Left colon (tissue), 2 donors: ENCODE results near the gene RARG. TPM values are rescaled to one million over a fixed set of nuclear protein-coding genes. Genes with fewer than 3 reads are reported as not detected.
A peak's percentile ranks its signal among the peaks of the same experiment; 100 is the strongest.

Experiments
- ATAC-seq: fragments of 200-7000 bp; cut with Tn5 transposase; one replicate; pipeline ENCODE4 v1.9.1; 2020; ENCODE audit warnings: mild to moderate bottlenecking, moderate library complexity
- DNase-seq, 2 donors: peaks; one replicate each; pipeline ENCODE4 v3.0.0-alpha.2; 2020
- intact Hi-C, 2 donors: fragments of 100-400 bp; cut with DNase I in 1 of 2; cut with micrococcal nuclease in 1 of 2; formaldehyde crosslinking; loops; one replicate each; pipeline versions ENCODE4 v1.11.2 to v1.14.0; 2022; cut with DNase I, micrococcal nuclease
- long read RNA-seq: library from polyadenylated mRNA; unstranded; transcript quantifications from one replicate; pipeline ENCODE4 v2.0.0, GENCODE V29; 2021
- total RNA-seq, 2 donors: library from RNA; stranded (reverse); fragmentation: NEBNext Ultra II Directional; extraction: Animal tissue kit (Norgen Biotek cat#: 25700); gene quantifications; one replicate each; pipeline ENCODE4 v1.2.1, GENCODE V29; 2021
- donor health status: DM: no; HTN: no; CAD: no.
- donor health status: DM: yes; HTN: yes; CAD: no.

The RARG gene
- 10 to 100 TPM; 10.2 to 12.3 TPM for total RNA-seq
- long read RNA-seq, transcript RARG-203 (10 exons, 2,959 nt) = major isoform, 5 of 9 reads
- long read RNA-seq, partial matches to known transcripts = 1 of 9 reads
- long read RNA-seq, other reads (novel, unspliced or antisense) = 1 of 9 reads

- DNase-seq = peak; percentile 66 to 69
- peak; percentile 53 for ATAC-seq
- intact Hi-C loops = no loop called here
Observed at GRCh38 chr12:53231921-53232645, at the start of gene RARG. RARG (minus strand) TSS chr12:53232209; CDS start chr12:53227545, 4,664 bp downstream.

GRCh38 chr12:53279888-53280498 lies 48.0 kb upstream of the RARG start:
- DNase-seq (no peak), ATAC-seq (peak; percentile 36)
- intact Hi-C loops = loop anchor here in 1 of 2 donors (10.0 kb wide), 1 partner anchor 65 kb away; no protein-coding TSS in a partner anchor

GRCh38 chr12:53279283-53279869 lies 47.4 kb upstream of the RARG start:
- ATAC-seq (peak; percentile 89), DNase-seq (no peak)
- intact Hi-C loops = loop anchor here in 1 of 2 donors (10.0 kb wide), 1 partner anchor 65 kb away; no protein-coding TSS in a partner anchor

DNA sequence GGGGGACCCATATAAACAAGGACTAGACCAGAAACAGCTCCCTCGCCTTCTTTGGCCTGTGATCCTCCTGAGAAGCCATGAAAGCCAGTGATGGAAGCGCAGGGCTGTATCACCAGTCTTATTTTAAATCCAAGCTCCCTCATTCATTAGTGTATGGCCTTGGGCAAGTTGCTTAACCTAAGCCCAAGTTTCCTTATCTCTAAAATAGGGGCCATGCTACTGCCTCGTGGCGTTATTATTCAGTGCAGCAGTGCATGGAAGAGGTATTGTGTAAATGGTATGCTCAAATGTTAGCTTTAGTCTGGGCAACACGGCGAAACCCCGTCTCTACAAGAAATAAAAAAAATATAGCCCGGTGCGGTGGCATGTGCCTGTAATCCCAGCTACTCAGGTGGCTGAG lies 46.0 kb upstream of the RARG start:
- DNase-seq (no peak), ATAC-seq (no peak)
- intact Hi-C loops = loop anchor here in 1 of 2 donors (10.0 kb wide), 1 partner anchor 63 kb away; no protein-coding TSS in a partner anchor

DNA sequence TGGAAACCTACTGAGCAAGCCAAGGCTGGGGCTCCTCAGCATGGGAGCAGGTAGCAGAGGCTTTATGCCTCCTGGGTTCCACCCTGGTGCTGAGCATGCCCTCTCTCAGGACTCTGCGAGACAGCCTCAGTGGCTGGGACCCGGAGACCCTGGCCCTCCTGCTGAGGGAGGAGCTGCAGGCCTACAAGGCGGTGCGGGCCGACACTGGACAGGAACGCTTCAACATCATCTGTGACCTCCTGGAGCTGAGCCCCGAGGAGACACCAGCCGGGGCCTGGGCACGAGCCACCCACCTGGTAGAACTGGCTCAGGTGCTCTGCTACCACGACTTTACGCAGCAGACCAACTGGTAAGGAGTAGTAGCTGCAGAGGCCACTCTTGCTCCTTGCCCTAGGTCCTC lies 44.5 kb upstream of the RARG start:
- no peak for ATAC-seq
- intact Hi-C loops = loop anchor here in 1 of 2 donors (10.0 kb wide), 1 partner anchor 62 kb away; no protein-coding TSS in a partner anchor
- DNase-seq = no peak

GRCh38 chr12:53274445-53274844 lies 42.4 kb upstream of the RARG start:
- DNase-seq (no peak), ATAC-seq (no peak)
- intact Hi-C loops = loop anchor here in 1 of 2 donors (10.0 kb wide), 1 partner anchor 60 kb away; no protein-coding TSS in a partner anchor

DNA sequence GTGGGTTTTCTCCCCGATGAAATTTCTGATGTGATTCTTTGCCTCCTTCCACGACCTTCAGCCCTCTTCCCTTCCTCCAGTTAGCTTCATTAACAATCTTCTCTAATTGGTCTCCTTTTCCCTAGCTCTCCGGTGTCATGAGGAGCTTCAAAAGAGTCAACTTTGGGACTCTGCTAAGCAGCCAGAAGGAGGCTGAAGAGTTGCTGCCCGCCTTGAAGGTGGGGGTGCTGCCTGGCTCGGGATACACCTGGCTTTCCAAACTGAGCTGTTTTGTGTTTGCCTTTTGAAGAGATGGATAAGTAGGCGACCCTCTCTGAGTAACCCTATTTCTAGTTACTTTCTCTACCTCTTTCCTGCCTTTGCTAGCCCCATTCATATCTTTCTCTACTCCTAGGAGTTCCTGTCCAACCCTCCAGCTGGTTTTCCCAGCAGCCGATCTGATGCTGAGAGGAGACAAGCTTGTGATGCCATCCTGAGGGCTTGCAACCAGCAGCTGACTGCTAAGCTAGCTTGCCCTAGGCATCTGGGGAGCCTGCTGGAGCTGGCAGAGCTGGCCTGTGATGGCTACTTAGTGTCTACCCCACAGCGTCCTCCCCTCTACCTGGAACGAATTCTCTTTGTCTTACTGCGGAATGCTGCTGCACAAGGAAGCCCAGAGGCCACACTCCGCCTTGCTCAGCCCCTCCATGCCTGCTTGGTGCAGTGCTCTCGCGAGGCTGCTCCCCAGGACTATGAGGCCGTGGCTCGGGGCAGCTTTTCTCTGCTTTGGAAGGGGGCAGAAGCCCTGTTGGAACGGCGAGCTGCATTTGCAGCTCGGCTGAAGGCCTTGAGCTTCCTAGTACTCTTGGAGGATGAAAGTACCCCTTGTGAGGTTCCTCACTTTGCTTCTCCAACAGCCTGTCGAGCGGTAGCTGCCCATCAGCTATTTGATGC lies 36.9 kb upstream of the RARG start:
- peak; percentile 2 for ATAC-seq
- intact Hi-C loops = no loop called here
- no peak for DNase-seq

- DNase-seq = peak; percentile 55 to 76
- ATAC-seq = peak; percentile 93
Observed at GRCh38 chr12:53267999-53268629, 36.1 kb upstream of the RARG start, which contains the start of gene ESPL1. ESPL1 (plus strand) TSS chr12:53268299; CDS start chr12:53268767, 468 bp downstream.

GRCh38 chr12:53267306-53267998 lies 35.4 kb upstream of the RARG start:
- ATAC-seq (peak; percentile 45), DNase-seq (peak in 1 of 2 donors; percentile 23)
- intact Hi-C loops = no loop called here

More at GRCh38 chr12:53267999-53268629, 36.1 kb upstream of the RARG start, which contains the start of gene ESPL1:
- intact Hi-C loops = no loop called here

DNA sequence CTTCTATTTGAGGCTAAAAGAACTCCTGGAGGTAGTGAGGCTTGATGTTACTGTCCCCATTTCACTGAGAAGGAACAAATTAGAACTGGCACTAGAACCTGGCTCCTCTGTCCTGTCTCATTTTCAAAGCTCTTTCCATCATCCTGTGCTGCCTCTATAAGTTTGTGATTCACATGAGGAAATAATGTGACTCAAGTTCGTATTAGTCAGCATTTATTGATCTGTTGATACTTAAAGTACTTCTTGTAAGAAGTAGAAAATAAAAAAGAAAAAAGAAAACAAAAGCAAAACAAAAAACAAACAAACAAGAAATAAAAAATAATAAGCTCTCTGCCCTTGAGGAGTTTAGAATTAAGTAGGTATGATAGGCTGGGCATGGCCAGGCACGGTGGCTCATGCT lies 33.8 kb upstream of the RARG start:
- intact Hi-C loops = no loop called here
- no peak for DNase-seq
- ATAC-seq = no peak

DNA sequence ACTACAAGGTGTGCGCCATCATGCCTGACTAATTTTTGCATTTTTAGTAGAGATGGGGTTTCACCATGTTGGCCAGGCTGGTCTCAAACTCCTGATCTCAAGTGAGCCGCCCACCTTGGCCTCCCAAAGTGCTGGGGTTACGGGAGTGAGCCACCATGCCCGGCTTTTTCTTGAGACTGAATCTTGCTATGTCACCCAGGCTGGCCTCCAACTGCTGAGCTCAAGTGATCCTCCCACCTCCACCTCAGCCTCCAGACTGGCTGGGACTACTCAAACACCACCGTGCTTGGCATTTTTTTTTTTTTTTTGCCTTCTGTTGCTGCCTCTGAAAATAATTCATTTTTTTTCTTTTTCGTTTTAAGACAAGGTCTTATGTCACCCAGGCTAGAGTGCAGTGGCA lies 27.9 kb upstream of the RARG start:
- DNase-seq (no peak), ATAC-seq (no peak)
- intact Hi-C loops = no loop called here

DNA sequence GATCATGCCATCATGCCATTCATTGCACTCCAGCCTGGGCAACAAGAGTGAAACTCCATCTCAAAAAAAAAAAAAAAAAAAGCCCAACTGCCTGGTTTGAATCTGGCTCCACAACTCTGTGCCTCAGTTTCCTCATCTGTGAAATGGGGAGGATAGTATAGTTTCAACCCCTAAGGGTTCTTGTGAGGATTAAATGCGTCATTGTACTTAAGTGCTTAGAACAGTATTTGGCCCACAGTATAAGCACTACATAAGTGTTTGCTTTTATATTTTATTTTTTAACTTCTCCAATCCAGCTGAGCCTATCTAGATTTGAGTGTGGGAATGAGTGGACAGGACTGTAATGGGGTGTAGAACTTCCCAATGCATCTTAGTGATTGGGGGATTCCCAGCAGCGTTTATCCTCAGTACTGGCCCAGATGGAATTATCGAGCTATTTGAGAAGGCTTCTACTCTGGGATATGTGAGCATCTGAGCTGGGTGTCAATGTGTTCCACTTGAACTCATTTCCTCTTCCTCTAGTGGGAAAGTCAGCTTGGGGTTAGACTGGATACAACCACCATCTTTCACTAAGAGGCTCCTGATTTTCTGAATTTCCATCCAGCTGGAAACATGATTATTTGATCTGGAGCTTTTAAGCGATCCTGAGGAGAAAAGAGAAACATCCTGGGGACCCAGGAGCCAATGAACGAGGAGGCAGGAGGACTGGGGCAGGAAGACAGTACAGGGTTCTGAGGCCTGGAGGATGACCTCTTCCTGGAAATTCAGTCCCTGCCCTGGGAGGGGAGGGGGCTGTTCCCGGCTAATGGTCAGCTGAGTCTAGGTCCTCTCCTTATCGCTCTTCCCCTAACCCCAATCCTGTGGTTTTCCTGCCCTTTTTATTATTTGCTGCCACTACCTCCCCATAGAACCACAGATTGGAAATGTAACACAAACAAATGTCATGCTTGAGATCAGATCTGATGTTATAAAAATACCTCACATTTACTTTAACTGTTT lies 26.8 kb upstream of the RARG start:
- ATAC-seq (no peak), DNase-seq (no peak)
- intact Hi-C loops = no loop called here

DNA sequence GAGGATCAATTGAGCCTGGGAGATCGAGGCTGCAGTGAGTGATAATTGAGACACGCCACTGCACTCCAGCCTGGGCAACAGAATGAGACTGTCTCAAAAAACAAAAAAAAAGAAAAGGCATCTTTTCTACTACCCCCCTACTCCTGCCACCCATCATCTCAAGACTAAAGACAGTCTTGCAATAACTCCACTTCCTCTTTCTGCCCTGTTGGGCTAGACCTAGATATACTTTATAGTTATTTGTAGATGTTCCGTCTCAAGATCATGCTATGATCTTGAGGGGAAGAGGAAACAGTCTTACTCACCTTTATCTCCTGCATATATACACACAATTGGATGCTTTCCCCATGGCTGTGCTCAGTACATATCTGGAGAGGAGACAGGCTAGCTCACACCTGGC lies 24.0 kb upstream of the RARG start:
- intact Hi-C loops = no loop called here
- ATAC-seq = no peak

DNA sequence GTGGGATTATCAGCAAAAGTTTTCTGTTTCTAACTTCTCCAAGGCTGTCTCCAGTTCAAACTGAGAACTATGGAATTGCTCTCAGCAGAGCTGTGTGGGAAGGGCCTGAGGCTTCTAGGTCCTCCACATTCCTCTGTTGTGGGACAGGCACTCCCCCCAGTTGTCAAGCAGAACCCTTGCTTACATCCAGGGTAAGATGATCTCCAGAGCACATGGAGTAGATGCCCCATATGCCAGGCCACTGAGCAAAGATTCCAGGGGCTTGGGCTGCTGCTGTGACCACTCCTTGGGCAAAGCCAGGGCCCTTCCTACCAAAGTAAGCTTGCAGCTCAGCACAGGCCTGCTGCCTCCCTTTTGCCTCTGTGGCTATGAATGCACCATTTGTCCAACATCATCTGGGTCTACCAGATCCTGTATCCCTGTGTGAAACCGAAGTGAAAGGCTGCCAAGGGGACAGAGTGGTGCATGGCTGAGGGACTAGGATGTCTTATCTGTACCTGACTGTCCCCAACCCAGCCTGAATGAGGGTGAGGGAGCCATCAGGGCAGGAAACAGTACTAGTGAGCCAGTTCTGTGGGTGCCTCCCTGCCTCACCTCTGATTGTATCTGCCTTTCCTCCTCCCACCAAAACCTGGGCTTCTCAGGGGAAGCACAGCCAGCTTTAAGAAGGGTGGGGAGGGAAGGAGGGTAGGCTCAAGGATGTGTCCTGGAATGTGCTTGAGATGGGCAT lies 23.0 kb upstream of the RARG start:
- DNase-seq (no peak), ATAC-seq (no peak)
- intact Hi-C loops = no loop called here

More for the DNA sequence above, 24.0 kb upstream of the RARG start:
- no peak for DNase-seq

- no peak for DNase-seq
- no peak for ATAC-seq
- intact Hi-C loops = no loop called here
Observed at GRCh38 chr12:53253298-53253697, 21.3 kb upstream of the RARG start.
